ENCODE data around the gene EDC4. TPM values are rescaled to one million over a fixed set of nuclear protein-coding genes. Genes with fewer than 3 reads are reported as not detected.

Gene EDC4
- total RNA-seq, 1 experiment from 2014 or later: 85.3 TPM

DNA sequence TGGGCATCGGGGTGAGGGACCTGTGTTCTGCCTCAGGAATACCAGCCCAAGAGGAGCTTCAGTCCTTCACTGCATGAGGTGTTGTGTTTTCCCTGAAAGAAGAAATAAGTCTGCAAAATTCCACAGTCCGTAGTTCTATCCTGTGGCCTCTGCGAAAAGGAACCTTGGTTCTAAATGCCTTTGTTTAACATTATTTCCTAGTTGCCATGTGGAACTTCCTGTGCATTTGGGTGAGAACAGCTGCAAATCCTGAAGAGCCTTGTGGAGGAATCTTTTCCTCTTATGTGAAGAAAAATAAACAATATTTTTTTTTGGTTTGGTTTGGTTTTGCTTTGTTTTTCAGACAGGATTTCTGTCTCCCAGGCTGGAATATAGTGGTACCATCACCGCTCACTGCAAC is 30.0 kb downstream of the EDC4 start:
- TF ChIP-seq TCF7L2 (IDR thresholded peaks at IDR 0.05; ENCODE audit: low read depth, low read length): no peak
- TF ChIP-seq, protein P1, sequence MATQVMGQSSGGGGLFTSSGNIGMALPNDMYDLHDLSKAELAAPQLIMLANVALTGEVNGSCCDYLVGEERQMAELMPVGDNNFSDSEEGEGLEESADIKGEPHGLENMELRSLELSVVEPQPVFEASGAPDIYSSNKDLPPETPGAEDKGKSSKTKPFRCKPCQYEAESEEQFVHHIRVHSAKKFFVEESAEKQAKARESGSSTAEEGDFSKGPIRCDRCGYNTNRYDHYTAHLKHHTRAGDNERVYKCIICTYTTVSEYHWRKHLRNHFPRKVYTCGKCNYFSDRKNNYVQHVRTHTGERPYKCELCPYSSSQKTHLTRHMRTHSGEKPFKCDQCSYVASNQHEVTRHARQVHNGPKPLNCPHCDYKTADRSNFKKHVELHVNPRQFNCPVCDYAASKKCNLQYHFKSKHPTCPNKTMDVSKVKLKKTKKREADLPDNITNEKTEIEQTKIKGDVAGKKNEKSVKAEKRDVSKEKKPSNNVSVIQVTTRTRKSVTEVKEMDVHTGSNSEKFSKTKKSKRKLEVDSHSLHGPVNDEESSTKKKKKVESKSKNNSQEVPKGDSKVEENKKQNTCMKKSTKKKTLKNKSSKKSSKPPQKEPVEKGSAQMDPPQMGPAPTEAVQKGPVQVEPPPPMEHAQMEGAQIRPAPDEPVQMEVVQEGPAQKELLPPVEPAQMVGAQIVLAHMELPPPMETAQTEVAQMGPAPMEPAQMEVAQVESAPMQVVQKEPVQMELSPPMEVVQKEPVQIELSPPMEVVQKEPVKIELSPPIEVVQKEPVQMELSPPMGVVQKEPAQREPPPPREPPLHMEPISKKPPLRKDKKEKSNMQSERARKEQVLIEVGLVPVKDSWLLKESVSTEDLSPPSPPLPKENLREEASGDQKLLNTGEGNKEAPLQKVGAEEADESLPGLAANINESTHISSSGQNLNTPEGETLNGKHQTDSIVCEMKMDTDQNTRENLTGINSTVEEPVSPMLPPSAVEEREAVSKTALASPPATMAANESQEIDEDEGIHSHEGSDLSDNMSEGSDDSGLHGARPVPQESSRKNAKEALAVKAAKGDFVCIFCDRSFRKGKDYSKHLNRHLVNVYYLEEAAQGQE (IDR thresholded peaks at IDR 0.05; ENCODE audit: insufficient read depth in 1 of 2, low read depth in 2 of 2, low read length in 1 of 2): no peak
- TF ChIP-seq, protein P2, sequence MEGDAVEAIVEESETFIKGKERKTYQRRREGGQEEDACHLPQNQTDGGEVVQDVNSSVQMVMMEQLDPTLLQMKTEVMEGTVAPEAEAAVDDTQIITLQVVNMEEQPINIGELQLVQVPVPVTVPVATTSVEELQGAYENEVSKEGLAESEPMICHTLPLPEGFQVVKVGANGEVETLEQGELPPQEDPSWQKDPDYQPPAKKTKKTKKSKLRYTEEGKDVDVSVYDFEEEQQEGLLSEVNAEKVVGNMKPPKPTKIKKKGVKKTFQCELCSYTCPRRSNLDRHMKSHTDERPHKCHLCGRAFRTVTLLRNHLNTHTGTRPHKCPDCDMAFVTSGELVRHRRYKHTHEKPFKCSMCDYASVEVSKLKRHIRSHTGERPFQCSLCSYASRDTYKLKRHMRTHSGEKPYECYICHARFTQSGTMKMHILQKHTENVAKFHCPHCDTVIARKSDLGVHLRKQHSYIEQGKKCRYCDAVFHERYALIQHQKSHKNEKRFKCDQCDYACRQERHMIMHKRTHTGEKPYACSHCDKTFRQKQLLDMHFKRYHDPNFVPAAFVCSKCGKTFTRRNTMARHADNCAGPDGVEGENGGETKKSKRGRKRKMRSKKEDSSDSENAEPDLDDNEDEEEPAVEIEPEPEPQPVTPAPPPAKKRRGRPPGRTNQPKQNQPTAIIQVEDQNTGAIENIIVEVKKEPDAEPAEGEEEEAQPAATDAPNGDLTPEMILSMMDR (IDR thresholded peaks at IDR 0.05): no peak
- TF ChIP-seq SIN3A (IDR thresholded peaks at IDR 0.05; ENCODE audit: borderline replicate concordance, insufficient read depth, low read depth, low read length): no peak
- TF ChIP-seq POLR2AphosphoS5 (IDR thresholded peaks at IDR 0.05; ENCODE audit: low read depth, low read length): no peak
- H3K36me3 ChIP-seq (ENCODE audit: control insufficient read depth, insufficient read depth, low read length): no peaks in the 10 kb centered on the region
- intact Hi-C loops (cut with micrococcal nuclease; ENCODE audit: unreplicated experiment): no loop called here
- POLR2A ChIA-PET: no interaction called here
- H3K4me3 ChIP-seq (ENCODE audit: low read depth in 2 of 2, low read length in 2 of 2): no peak overlapping the region
- in situ Hi-C loops (cut with HindIII; ENCODE audit: low pct_unique_long_range_greater_than_20kb, low sequenced_read_pairs): no loop called here
- H3K27me3 ChIP-seq (ENCODE audit: control insufficient read depth, insufficient read depth, low read length): no peaks in the 10 kb centered on the region
- no TSS peak for BruUV-seq (replicated peaks)
- H3K4me1 ChIP-seq (ENCODE audit: control insufficient read depth, insufficient read depth, low read length): no peaks in the 10 kb centered on the region
- DNase-seq (ENCODE audit: low read depth, low spot score) (no peak), ATAC-seq (no peak)
- CTCF ChIA-PET: no interaction called here
- H3K27ac ChIP-seq (ENCODE audit: low read length): no peak overlapping the region
- H3K9me3 ChIP-seq (ENCODE audit: control insufficient read depth, insufficient read depth, low read depth, low read length): no peaks in the 10 kb centered on the region

DNA sequence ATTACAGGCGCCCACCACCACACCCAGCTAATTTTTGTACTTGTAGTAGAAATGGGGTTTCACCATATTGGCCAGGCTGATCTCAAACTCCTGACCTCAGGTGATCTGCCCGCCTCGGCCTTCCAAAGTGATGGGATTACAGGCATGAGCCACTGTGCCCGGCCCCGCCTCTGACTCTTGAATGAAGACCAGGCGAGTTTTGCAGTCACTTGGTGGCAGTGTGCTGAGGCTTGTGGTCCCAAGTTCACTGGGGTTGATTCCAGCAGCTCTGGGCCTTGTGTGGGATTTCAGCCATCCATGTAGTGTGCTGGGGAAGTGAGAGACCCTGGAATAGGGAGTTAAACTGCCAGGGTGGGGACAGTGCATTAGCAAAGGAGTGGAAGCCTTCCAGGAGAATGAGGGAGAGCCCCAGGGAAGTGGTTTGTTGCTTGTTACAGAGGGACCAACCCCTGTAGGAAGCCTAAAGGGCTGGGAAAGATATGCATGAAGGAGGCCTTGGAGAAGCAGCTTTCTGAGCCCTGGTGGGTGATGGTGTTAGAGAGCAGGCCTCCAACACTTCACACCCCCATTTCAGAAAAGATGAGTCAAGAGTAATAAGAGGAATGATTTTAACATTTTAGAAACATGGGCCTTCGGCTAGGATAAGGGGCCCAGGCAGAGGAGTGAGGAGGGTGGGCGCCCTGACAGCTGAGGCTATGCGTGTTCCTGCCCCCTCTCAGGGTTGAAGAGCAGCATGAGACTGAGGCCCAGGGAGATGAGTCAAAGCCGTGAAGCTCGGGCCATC is 34.7 kb downstream of the EDC4 start:
- ChIA-PET CTCF (interaction anchor here (0.6 to 0.7 kb wide), 3 partner anchors 76 to 336 kb away, joined by 3 to 8 read pairs (median 4); no protein-coding TSS in a partner anchor), POLR2A (no interaction called here)
- no peak overlapping the region for H3K4me3 ChIP-seq (ENCODE audit: low read depth in 2 of 2, low read length in 2 of 2)
- in situ Hi-C loops (cut with HindIII; ENCODE audit: low pct_unique_long_range_greater_than_20kb, low sequenced_read_pairs) (no loop called here), intact Hi-C loops (cut with micrococcal nuclease; ENCODE audit: unreplicated experiment) (no loop called here)
- no peaks in the 10 kb centered on the region for H3K4me1 ChIP-seq (ENCODE audit: control insufficient read depth, insufficient read depth, low read length)
- TF ChIP-seq SIN3A (IDR thresholded peaks at IDR 0.05; ENCODE audit: borderline replicate concordance, insufficient read depth, low read depth, low read length) (no peak), POLR2AphosphoS5 (IDR thresholded peaks at IDR 0.05; ENCODE audit: low read depth, low read length) (no peak), TCF7L2 (IDR thresholded peaks at IDR 0.05; ENCODE audit: low read depth, low read length) (no peak)
- TF ChIP-seq, protein P1 (IDR thresholded peaks at IDR 0.05; ENCODE audit: insufficient read depth in 1 of 2, low read depth in 2 of 2, low read length in 1 of 2): no peak
- DNase-seq (ENCODE audit: low read depth, low spot score) (no peak), ATAC-seq (no peak)
- H3K36me3 ChIP-seq (ENCODE audit: control insufficient read depth, insufficient read depth, low read length): no peaks in the 10 kb centered on the region
- H3K27ac ChIP-seq (ENCODE audit: low read length): no peak overlapping the region
- H3K27me3 ChIP-seq (ENCODE audit: control insufficient read depth, insufficient read depth, low read length): no peaks in the 10 kb centered on the region
- no TSS peak for BruUV-seq (replicated peaks)
- no peaks in the 10 kb centered on the region for H3K9me3 ChIP-seq (ENCODE audit: control insufficient read depth, insufficient read depth, low read depth, low read length)

Measured in Panc1 (cell line).